CD4-positive, CD25-positive, alpha-beta regulatory T cell (primary cell): ENCODE data around the gene HIVEP3. TPM values are rescaled to one million over a fixed set of nuclear protein-coding genes. Genes with fewer than 3 reads are reported as not detected.

Experiments
- ATAC-seq, 2 donors: fragments of 150-1000 bp; cut with Tn5 transposase; one replicate each; pipeline ENCODE4 v1.10.0; 2021; ENCODE audit warnings: low read depth in 2 of 2, moderate number of reproducible peaks in 2 of 2, moderate library complexity in 1 of 2
- DNase-seq, 3 donors: peaks; one replicate each; pipeline versions ENCODE4 v3.0.0 to v3.0.0-alpha.2; 2012 to 2022; ENCODE audit warnings: mixed read lengths in 1 of 3
- H3K27ac ChIP-seq: one replicate; pipeline ENCODE4 v1.7.0; 2013; ENCODE audit warnings: mild to moderate bottlenecking, low read length; ENCODE audit not compliant: insufficient read depth, poor library complexity, severe bottlenecking
- H3K27me3 ChIP-seq: one replicate; pipeline ENCODE4 v1.7.0; 2013; ENCODE audit warnings: low read length; ENCODE audit not compliant: control insufficient read depth, insufficient read depth
- H3K36me3 ChIP-seq: one replicate; pipeline ENCODE4 v1.7.0; 2013; ENCODE audit warnings: mild to moderate bottlenecking, low read length, moderate library complexity; ENCODE audit not compliant: control insufficient read depth, insufficient read depth
- H3K4me1 ChIP-seq: 2 replicates; pipeline ENCODE4 v1.7.0; 2013; ENCODE audit warnings: mild to moderate bottlenecking, low read length; ENCODE audit not compliant: insufficient read depth, control insufficient read depth, poor library complexity, severe bottlenecking
- H3K4me3 ChIP-seq: one replicate; pipeline ENCODE4 v1.7.0; 2013; ENCODE audit warnings: low read depth, mild to moderate bottlenecking, low read length, moderate library complexity
- H3K9me3 ChIP-seq, 2 experiments: 1 replicate in 1 of 2; 2 replicates in 1 of 2; pipeline ENCODE4 v1.7.0; 2013; ENCODE audit warnings: low read length in 2 of 2, mild to moderate bottlenecking in 1 of 2, moderate library complexity in 1 of 2; ENCODE audit not compliant: control insufficient read depth in 2 of 2
- H3K27ac Mint-ChIP-seq, 3 donors: one replicate each; pipeline ENCODE4 v1.8.0; 2020 to 2022; ENCODE audit warnings: mild to moderate bottlenecking in 3 of 3, mixed read lengths in 3 of 3, moderate library complexity in 2 of 3
- H3K27me3 Mint-ChIP-seq: one replicate; pipeline ENCODE4 v1.8.0; 2022; ENCODE audit warnings: mild to moderate bottlenecking, mixed read lengths
- H3K36me3 Mint-ChIP-seq: one replicate; pipeline ENCODE4 v1.8.0; 2020; ENCODE audit warnings: mixed read lengths
- H3K4me1 Mint-ChIP-seq, 4 donors: one replicate each; pipeline ENCODE4 v1.8.0; 2020 to 2022; ENCODE audit warnings: mixed read lengths in 4 of 4, mild to moderate bottlenecking in 1 of 4
- H3K4me3 Mint-ChIP-seq, 4 donors: one replicate each; pipeline ENCODE4 v1.8.0; 2020 to 2022; ENCODE audit warnings: mild to moderate bottlenecking in 4 of 4, mixed read lengths in 4 of 4, moderate library complexity in 3 of 4
- H3K9me3 Mint-ChIP-seq, 7 donors: one replicate each; pipeline ENCODE4 v1.8.0; 2020 to 2022; ENCODE audit warnings: mixed read lengths in 7 of 7, mild to moderate bottlenecking in 3 of 7, moderate library complexity in 2 of 7
- polyA plus RNA-seq, 4 donors: library from polyadenylated mRNA; unstranded; fragments of 300-500 nt; fragmentation: Illumina TruSeq; gene quantifications; one replicate each; pipeline ENCODE4 v1.2.3, GENCODE V29; 2021
- total RNA-seq: library from RNA; stranded (reverse); gene quantifications from one replicate; pipeline ENCODE4 v1.2.3, GENCODE V29; 2022

Gene HIVEP3
- total and polyA plus RNA-seq, 5 donors from 2014 or later: 3.9 to 17.2 (median 7.5) TPM

DNA sequence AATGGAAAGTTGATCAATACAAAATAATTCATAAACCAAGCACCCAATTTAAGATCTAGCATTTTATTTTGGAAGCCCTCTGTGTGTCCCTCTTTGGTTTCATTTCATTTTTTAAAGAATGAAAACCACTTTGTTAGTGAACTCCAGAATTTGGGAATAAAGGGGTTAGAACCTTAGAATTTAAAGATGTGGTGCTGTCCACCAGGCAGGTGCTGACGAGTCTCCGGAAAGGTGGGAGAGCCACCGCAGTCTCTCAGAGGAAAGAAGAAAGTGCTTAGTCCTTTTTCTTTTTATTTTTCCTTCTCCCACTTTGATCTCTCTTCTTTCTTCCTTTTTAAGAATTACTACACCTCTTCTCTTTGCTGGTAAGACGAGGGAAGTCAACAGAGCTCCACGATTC lies 20.5 kb upstream of the HIVEP3 start:
- Histone ChIP-seq H3K27me3 (no peaks in the 10 kb centered on the region), H3K36me3 (no peaks in the 10 kb centered on the region), H3K9me3 (peaks cover 0 to 4% of the 10 kb centered on the region in 2 experiments), H3K4me3 (no peak overlapping the region), H3K27ac (no peak overlapping the region), H3K4me1 (no peaks in the 10 kb centered on the region)
- peaks cover 15% of the 10 kb centered on the region for H3K27me3 Mint-ChIP-seq
- no peak overlapping the region for H3K27ac Mint-ChIP-seq
- no peak overlapping the region for H3K4me3 Mint-ChIP-seq
- H3K36me3 Mint-ChIP-seq: peaks cover 22% of the 10 kb centered on the region
- no peak for DNase-seq
- H3K4me1 Mint-ChIP-seq: peaks cover 0 to 5% (median 1%) of the 10 kb centered on the region in 4 donors
- peaks cover 0 to 6% (median 5%) of the 10 kb centered on the region in 7 donors for H3K9me3 Mint-ChIP-seq
- ATAC-seq: no peak

DNA sequence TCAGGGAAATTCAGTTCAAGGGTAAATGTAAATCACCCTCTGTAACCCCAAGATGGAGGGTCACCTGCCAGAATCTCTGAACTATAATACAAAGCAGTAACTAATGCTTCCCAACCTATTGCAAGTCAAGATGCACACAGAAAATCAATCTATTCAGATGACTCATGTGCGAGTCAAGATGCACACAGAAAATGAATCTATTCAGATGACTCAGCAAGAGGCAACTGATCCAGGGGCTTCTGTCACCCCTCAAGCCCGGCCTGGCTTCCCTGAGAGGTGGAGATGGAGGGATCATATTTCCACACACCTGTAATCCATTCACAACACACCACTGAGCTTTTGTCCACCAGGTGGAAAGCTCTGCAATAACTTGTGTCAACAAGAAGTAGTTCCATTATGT lies 17.4 kb upstream of the HIVEP3 start:
- Histone ChIP-seq H3K27ac (no peak overlapping the region), H3K36me3 (no peaks in the 10 kb centered on the region), H3K4me1 (no peaks in the 10 kb centered on the region), H3K9me3 (no peaks in the 10 kb centered on the region), H3K27me3 (no peaks in the 10 kb centered on the region), H3K4me3 (no peak overlapping the region)
- Mint-ChIP-seq H3K27me3 (peaks cover 21% of the 10 kb centered on the region), H3K27ac (no peak overlapping the region), H3K9me3 (peaks cover 0 to 8% (median 0%) of the 10 kb centered on the region in 7 donors), H3K4me1 (peaks cover 0 to 9% (median 1%) of the 10 kb centered on the region in 4 donors), H3K4me3 (no peak overlapping the region), H3K36me3 (peaks cover 15% of the 10 kb centered on the region)
- no peak for DNase-seq
- ATAC-seq: no peak

GRCh38 chr1:41935226-41935625 lies 16.5 kb upstream of the HIVEP3 start:
- H3K4me1 ChIP-seq: no peaks in the 10 kb centered on the region
- H3K36me3 ChIP-seq: no peaks in the 10 kb centered on the region
- no peak for ATAC-seq
- DNase-seq: no peak
- Mint-ChIP-seq H3K9me3 (peaks cover 0 to 8% (median 0%) of the 10 kb centered on the region in 7 donors), H3K36me3 (peaks cover 15% of the 10 kb centered on the region), H3K27ac (no peak overlapping the region), H3K4me3 (no peak overlapping the region), H3K27me3 (peaks cover 18% of the 10 kb centered on the region), H3K4me1 (peaks cover 0 to 9% (median 0%) of the 10 kb centered on the region in 4 donors)
- H3K27me3 ChIP-seq: no peaks in the 10 kb centered on the region
- H3K4me3 ChIP-seq: no peak overlapping the region
- no peaks in the 10 kb centered on the region for H3K9me3 ChIP-seq
- H3K27ac ChIP-seq: no peak overlapping the region

GRCh38 chr1:41933106-41933505 lies 14.4 kb upstream of the HIVEP3 start:
- ATAC-seq: no peak
- DNase-seq: no peak

DNA sequence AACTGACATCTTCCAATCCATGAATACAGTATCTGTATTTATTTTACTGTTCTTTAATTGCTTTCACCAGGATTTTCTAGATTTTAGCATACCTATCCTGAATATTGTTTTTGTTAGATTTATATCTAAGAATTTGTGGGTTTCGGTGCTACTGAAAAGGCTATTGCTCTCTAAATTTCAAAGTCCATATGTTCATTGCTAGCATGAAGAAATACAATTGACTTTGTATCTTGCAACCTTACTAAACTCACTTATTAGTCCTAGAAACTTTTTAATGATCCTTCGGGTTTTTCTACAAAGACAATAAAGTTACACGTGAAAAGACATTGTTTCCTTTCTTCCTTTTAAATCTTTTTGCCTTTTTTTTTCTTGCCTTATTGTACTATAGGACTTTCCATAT lies 12.9 kb upstream of the HIVEP3 start:
- H3K27ac ChIP-seq: no peak overlapping the region
- H3K4me3 ChIP-seq: no peak overlapping the region
- no peaks in the 10 kb centered on the region for H3K36me3 Mint-ChIP-seq
- peaks cover 0 to 6% (median 3%) of the 10 kb centered on the region in 7 donors for H3K9me3 Mint-ChIP-seq
- H3K27me3 ChIP-seq: no peaks in the 10 kb centered on the region
- H3K36me3 ChIP-seq: no peaks in the 10 kb centered on the region
- ATAC-seq (no peak), DNase-seq (no peak)
- peaks cover 0 to 9% (median 3%) of the 10 kb centered on the region in 4 donors for H3K4me1 Mint-ChIP-seq
- peaks cover 11% of the 10 kb centered on the region for H3K27me3 Mint-ChIP-seq
- no peaks in the 10 kb centered on the region for H3K4me1 ChIP-seq
- no peaks in the 10 kb centered on the region for H3K9me3 ChIP-seq
- H3K4me3 Mint-ChIP-seq: no peak overlapping the region
- no peak overlapping the region for H3K27ac Mint-ChIP-seq

More at GRCh38 chr1:41933106-41933505, 14.4 kb upstream of the HIVEP3 start:
- no peaks in the 10 kb centered on the region for H3K27me3 ChIP-seq
- peaks cover 0 to 9% (median 3%) of the 10 kb centered on the region in 4 donors for H3K4me1 Mint-ChIP-seq
- H3K4me3 Mint-ChIP-seq: no peak overlapping the region
- H3K27me3 Mint-ChIP-seq: peaks cover 16% of the 10 kb centered on the region
- H3K36me3 Mint-ChIP-seq: peaks cover 7% of the 10 kb centered on the region
- H3K36me3 ChIP-seq: no peaks in the 10 kb centered on the region
- no peak overlapping the region for H3K4me3 ChIP-seq
- no peaks in the 10 kb centered on the region for H3K9me3 ChIP-seq
- no peaks in the 10 kb centered on the region for H3K4me1 ChIP-seq
- peaks cover 0 to 7% (median 3%) of the 10 kb centered on the region in 7 donors for H3K9me3 Mint-ChIP-seq
- no peak overlapping the region for H3K27ac Mint-ChIP-seq
- no peak overlapping the region for H3K27ac ChIP-seq

GRCh38 chr1:41927118-41927517 lies 8.4 kb upstream of the HIVEP3 start:
- Mint-ChIP-seq H3K27ac (no peak overlapping the region), H3K4me3 (no peak overlapping the region), H3K9me3 (peaks cover 0 to 4% (median 0%) of the 10 kb centered on the region in 7 donors), H3K27me3 (peaks cover 16% of the 10 kb centered on the region), H3K36me3 (no peaks in the 10 kb centered on the region), H3K4me1 (peaks cover 0 to 6% (median 5%) of the 10 kb centered on the region in 4 donors)
- Histone ChIP-seq H3K4me1 (no peaks in the 10 kb centered on the region), H3K27ac (no peak overlapping the region), H3K36me3 (no peaks in the 10 kb centered on the region), H3K9me3 (no peaks in the 10 kb centered on the region), H3K4me3 (no peak overlapping the region), H3K27me3 (no peaks in the 10 kb centered on the region)
- ATAC-seq (no peak), DNase-seq (no peak)

DNA sequence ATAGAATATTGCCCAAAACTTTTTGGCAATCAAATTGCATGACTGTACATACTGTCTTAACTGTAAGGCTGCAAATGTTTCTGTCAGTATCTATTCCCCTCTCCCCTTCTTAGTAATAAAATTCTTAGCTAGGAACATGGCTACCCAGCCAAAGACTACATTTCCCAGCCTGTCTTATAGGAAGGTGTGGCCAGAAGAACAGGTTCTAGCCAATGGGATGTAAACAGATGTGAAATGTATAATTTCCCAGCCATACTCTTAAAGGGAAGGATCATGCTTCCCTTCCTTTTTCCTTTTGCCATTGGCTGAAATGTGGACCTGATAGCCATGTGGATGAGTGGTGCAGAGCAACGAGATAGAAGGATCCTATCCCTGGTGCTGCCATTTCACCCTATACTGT lies 7.0 kb upstream of the HIVEP3 start:
- DNase-seq: no peak
- Mint-ChIP-seq H3K4me3 (no peak overlapping the region), H3K36me3 (no peaks in the 10 kb centered on the region), H3K27me3 (peaks cover 6% of the 10 kb centered on the region), H3K27ac (no peak overlapping the region), H3K4me1 (peaks cover 0 to 14% (median 5%) of the 10 kb centered on the region in 4 donors), H3K9me3 (peaks cover 0 to 4% (median 0%) of the 10 kb centered on the region in 7 donors)
- ATAC-seq: no peak
- Histone ChIP-seq H3K4me1 (no peaks in the 10 kb centered on the region), H3K36me3 (no peaks in the 10 kb centered on the region), H3K27me3 (no peaks in the 10 kb centered on the region), H3K4me3 (no peak overlapping the region), H3K27ac (no peak overlapping the region), H3K9me3 (no peaks in the 10 kb centered on the region)

- no peak overlapping the region for H3K4me3 Mint-ChIP-seq
- Histone ChIP-seq H3K36me3 (no peaks in the 10 kb centered on the region), H3K9me3 (no peaks in the 10 kb centered on the region), H3K4me1 (peaks cover 7% of the 10 kb centered on the region), H3K27me3 (no peaks in the 10 kb centered on the region), H3K4me3 (no peak overlapping the region), H3K27ac (no peak overlapping the region)
- no peaks in the 10 kb centered on the region for H3K36me3 Mint-ChIP-seq
- DNase-seq (no peak), ATAC-seq (no peak)
- peaks cover 4% of the 10 kb centered on the region for H3K27me3 Mint-ChIP-seq
- H3K27ac Mint-ChIP-seq: no peak overlapping the region
- peaks cover 0 to 2% (median 0%) of the 10 kb centered on the region in 7 donors for H3K9me3 Mint-ChIP-seq
- H3K4me1 Mint-ChIP-seq: peaks cover 4 to 22% (median 11%) of the 10 kb centered on the region in 4 donors
Observed at GRCh38 chr1:41924911-41925310, 6.2 kb upstream of the HIVEP3 start.
